ENCODE data around the gene ZMIZ1.

The ZMIZ1 gene

DNA sequence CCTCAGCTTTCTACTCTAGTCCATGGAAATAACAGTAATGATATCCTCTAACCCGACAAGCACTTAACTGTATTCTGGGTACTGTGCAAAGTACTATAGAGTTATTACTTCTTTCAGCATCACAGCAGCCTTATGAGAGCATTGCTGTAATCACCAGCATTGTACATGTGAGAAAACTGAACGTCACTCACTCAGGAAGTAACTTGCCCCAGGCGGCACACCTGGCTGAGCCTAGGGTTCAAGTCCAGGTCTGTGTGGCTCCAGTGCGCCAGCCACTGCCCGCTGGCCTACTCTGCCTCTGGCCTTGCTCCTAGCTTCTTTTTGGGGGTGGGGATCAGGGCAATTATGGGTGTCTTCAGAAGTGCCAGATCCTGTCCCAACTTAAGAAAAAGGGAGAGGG lies 50.5 kb downstream of the ZMIZ1 start:
- TF ChIP-seq, protein P1, sequence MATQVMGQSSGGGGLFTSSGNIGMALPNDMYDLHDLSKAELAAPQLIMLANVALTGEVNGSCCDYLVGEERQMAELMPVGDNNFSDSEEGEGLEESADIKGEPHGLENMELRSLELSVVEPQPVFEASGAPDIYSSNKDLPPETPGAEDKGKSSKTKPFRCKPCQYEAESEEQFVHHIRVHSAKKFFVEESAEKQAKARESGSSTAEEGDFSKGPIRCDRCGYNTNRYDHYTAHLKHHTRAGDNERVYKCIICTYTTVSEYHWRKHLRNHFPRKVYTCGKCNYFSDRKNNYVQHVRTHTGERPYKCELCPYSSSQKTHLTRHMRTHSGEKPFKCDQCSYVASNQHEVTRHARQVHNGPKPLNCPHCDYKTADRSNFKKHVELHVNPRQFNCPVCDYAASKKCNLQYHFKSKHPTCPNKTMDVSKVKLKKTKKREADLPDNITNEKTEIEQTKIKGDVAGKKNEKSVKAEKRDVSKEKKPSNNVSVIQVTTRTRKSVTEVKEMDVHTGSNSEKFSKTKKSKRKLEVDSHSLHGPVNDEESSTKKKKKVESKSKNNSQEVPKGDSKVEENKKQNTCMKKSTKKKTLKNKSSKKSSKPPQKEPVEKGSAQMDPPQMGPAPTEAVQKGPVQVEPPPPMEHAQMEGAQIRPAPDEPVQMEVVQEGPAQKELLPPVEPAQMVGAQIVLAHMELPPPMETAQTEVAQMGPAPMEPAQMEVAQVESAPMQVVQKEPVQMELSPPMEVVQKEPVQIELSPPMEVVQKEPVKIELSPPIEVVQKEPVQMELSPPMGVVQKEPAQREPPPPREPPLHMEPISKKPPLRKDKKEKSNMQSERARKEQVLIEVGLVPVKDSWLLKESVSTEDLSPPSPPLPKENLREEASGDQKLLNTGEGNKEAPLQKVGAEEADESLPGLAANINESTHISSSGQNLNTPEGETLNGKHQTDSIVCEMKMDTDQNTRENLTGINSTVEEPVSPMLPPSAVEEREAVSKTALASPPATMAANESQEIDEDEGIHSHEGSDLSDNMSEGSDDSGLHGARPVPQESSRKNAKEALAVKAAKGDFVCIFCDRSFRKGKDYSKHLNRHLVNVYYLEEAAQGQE (IDR thresholded peaks at IDR 0.05; ENCODE audit: insufficient read depth in 1 of 2, low read depth in 2 of 2, low read length in 2 of 2) = no peak
- TF ChIP-seq POLR2AphosphoS5 (IDR thresholded peaks at IDR 0.05; ENCODE audit: low read depth, low read length) (no peak), SIN3A (IDR thresholded peaks at IDR 0.05; ENCODE audit: borderline replicate concordance, insufficient read depth, low read length) (no peak), TAF1 (IDR thresholded peaks at IDR 0.05; ENCODE audit: borderline replicate concordance, insufficient read depth, low read length) (no peak), FOXP2 (optimal IDR thresholded peaks at IDR 0.05; ENCODE audit: borderline replicate concordance, extremely low read depth, extremely low read length, insufficient read depth) (no peak)

DNA sequence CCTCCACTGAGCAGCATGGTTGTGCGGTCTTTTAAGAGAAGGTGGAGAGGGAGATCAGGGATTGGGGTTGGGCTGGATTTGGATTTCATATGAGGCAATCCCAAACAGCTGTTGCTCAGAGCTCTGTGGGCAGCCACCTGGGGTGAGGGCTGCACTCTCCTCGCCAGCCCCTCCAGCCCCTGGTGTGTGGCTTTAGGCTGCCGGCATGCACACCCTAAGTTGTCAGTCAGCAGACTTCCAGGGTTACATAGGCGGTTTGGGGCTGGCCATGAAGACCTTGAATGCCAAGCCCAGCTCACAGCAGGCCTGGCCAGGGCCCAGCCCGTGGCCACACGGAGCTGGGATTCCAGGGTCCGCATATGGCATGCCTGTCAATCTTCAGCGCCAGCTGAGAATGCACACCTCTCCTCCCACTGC lies 54.8 kb downstream of the ZMIZ1 start:
- TF ChIP-seq FOXP2 (optimal IDR thresholded peaks at IDR 0.05; ENCODE audit: borderline replicate concordance, extremely low read depth, extremely low read length, insufficient read depth) (no peak), SIN3A (IDR thresholded peaks at IDR 0.05; ENCODE audit: borderline replicate concordance, insufficient read depth, low read length) (no peak), POLR2AphosphoS5 (IDR thresholded peaks at IDR 0.05; ENCODE audit: low read depth, low read length) (no peak), TAF1 (IDR thresholded peaks at IDR 0.05; ENCODE audit: borderline replicate concordance, insufficient read depth, low read length) (no peak)
- TF ChIP-seq, protein P1 (IDR thresholded peaks at IDR 0.05; ENCODE audit: insufficient read depth in 1 of 2, low read depth in 2 of 2, low read length in 2 of 2) = no peak

DNA sequence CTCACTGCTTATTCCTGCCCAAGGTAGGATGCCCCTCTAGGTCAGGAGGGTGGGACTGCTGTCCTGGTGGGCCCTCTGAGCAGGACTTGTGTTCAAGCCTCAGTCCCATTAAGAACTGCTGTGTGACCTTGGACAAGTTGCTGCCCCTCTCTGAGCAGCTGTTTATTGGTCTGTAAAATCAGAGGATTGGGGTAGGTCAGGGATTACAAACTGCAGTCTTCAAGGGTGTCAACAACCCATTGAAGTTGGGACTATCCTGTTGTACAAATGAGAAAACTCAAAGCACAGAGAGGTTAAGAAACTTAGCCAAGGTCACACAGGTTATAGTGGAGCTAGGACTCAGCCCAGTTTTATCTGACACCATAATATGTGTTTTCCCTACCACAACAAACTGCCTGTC lies 55.3 kb downstream of the ZMIZ1 start:
- TF ChIP-seq, protein P1 (IDR thresholded peaks at IDR 0.05; ENCODE audit: insufficient read depth in 1 of 2, low read depth in 2 of 2, low read length in 2 of 2) = no peak
- TF ChIP-seq SIN3A (IDR thresholded peaks at IDR 0.05; ENCODE audit: borderline replicate concordance, insufficient read depth, low read length) = no peak
- no peak for TF ChIP-seq FOXP2 (optimal IDR thresholded peaks at IDR 0.05; ENCODE audit: borderline replicate concordance, extremely low read depth, extremely low read length, insufficient read depth)
- no peak for TF ChIP-seq TAF1 (IDR thresholded peaks at IDR 0.05; ENCODE audit: borderline replicate concordance, insufficient read depth, low read length)
- TF ChIP-seq POLR2AphosphoS5 (IDR thresholded peaks at IDR 0.05; ENCODE audit: low read depth, low read length) = no peak

DNA sequence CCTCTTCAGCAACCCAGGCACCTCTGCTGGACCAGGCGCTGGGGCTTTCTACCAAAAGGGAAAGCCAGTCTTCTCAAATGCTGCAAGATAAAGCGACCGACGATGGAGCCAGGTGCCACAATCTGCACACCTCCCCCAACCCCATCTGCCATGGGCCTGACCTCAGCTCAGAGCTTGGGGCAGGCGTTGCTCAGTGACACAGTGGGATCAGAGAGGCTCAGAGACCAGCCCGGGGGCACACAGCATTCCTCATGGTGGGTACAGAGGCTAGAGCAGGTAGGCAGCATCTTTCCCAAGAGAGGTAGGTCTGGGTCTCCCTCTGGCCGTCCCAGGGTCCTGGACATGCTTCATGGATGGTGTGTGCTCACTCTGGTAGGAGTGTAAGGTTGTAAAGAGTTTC lies 56.3 kb downstream of the ZMIZ1 start:
- TF ChIP-seq, protein P1 (IDR thresholded peaks at IDR 0.05; ENCODE audit: insufficient read depth in 1 of 2, low read depth in 2 of 2, low read length in 2 of 2) = no peak
- TF ChIP-seq POLR2AphosphoS5 (IDR thresholded peaks at IDR 0.05; ENCODE audit: low read depth, low read length) (no peak), SIN3A (IDR thresholded peaks at IDR 0.05; ENCODE audit: borderline replicate concordance, insufficient read depth, low read length) (no peak), FOXP2 (optimal IDR thresholded peaks at IDR 0.05; ENCODE audit: borderline replicate concordance, extremely low read depth, extremely low read length, insufficient read depth) (no peak), TAF1 (IDR thresholded peaks at IDR 0.05; ENCODE audit: borderline replicate concordance, insufficient read depth, low read length) (no peak)
